ENCODE results near the gene GDF3. TPM values are rescaled to one million over a fixed set of nuclear protein-coding genes. Genes with fewer than 3 reads are reported as not detected.

GDF3 gene
- total RNA-seq, 4 donors from 2014 or later: not detected

GRCh38 chr12:7711133-7711532, 15.6 kb upstream of the GDF3 start, which contains the start of gene DPPA3:
Gene DPPA3, plus strand, starts transcription at chr12:7711433. Its CDS starts 138 bp downstream, at chr12:7711571.
- no peak for ATAC-seq
- TF ChIP-seq CTCF (IDR thresholded peaks at IDR 0.05 in 4 of 5, conservative IDR thresholded peaks at IDR 0.05 in 1 of 5) (no peak), POLR2A (IDR thresholded peaks at IDR 0.05) (no peak)
- H3K4me1 ChIP-seq: no peaks in the 10 kb centered on the region
- intact Hi-C loops (cut with DNase I; ENCODE audit: low total_unique reads): no loop called here
- no peaks in the 10 kb centered on the region for H3K9me3 ChIP-seq
- H3K27me3 ChIP-seq: no peaks in the 10 kb centered on the region
- H3K36me3 ChIP-seq: no peaks in the 10 kb centered on the region
- no peak within 1 kb of the TSS for H3K27ac ChIP-seq
- H3K4me3 ChIP-seq: no peak within 1 kb of the TSS
- no peak for DNase-seq
- in situ Hi-C loops (cut with MboI; ENCODE audit: low sequenced_read_pairs in 4 of 4): no loop called here

- Histone ChIP-seq H3K27ac (no peak overlapping the region), H3K36me3 (no peaks in the 10 kb centered on the region), H3K9me3 (no peaks in the 10 kb centered on the region), H3K4me1 (no peaks in the 10 kb centered on the region), H3K4me3 (no peak overlapping the region), H3K27me3 (no peaks in the 10 kb centered on the region)
- intact Hi-C loops (cut with DNase I; ENCODE audit: low total_unique reads): no loop called here
- no peak for ATAC-seq
- in situ Hi-C loops (cut with MboI; ENCODE audit: low sequenced_read_pairs in 4 of 4): no loop called here
- TF ChIP-seq CTCF (IDR thresholded peaks at IDR 0.05 in 4 of 5, conservative IDR thresholded peaks at IDR 0.05 in 1 of 5) (no peak), POLR2A (IDR thresholded peaks at IDR 0.05) (no peak)
- no peak for DNase-seq
Measured at GRCh38 chr12:7709969-7710675, 14.5 kb upstream of the GDF3 start.

- no peak for DNase-seq
- Histone ChIP-seq H3K36me3 (no peaks in the 10 kb centered on the region), H3K9me3 (no peaks in the 10 kb centered on the region), H3K27me3 (no peaks in the 10 kb centered on the region), H3K4me3 (no peak overlapping the region), H3K4me1 (no peaks in the 10 kb centered on the region), H3K27ac (no peak overlapping the region)
- in situ Hi-C loops (cut with MboI; ENCODE audit: low sequenced_read_pairs in 4 of 4) (no loop called here), intact Hi-C loops (cut with DNase I; ENCODE audit: low total_unique reads) (no loop called here)
- no peak for ATAC-seq
- no peak for TF ChIP-seq CTCF (IDR thresholded peaks at IDR 0.05 in 4 of 5, conservative IDR thresholded peaks at IDR 0.05 in 1 of 5)
- no peak for TF ChIP-seq POLR2A (IDR thresholded peaks at IDR 0.05)
Measured at GRCh38 chr12:7705846-7706245, 10.3 kb upstream of the GDF3 start.

- Histone ChIP-seq H3K4me1 (no peaks in the 10 kb centered on the region), H3K4me3 (no peak overlapping the region), H3K27ac (peak overlapping the region in 1 of 4 donors; percentile 18), H3K36me3 (no peaks in the 10 kb centered on the region), H3K27me3 (no peaks in the 10 kb centered on the region), H3K9me3 (no peaks in the 10 kb centered on the region)
- no peak for TF ChIP-seq CTCF (IDR thresholded peaks at IDR 0.05 in 4 of 5, conservative IDR thresholded peaks at IDR 0.05 in 1 of 5)
- TF ChIP-seq POLR2A (IDR thresholded peaks at IDR 0.05): no peak
- in situ Hi-C loops (cut with MboI; ENCODE audit: low sequenced_read_pairs in 4 of 4) (no loop called here), intact Hi-C loops (cut with DNase I; ENCODE audit: low total_unique reads) (no loop called here)
- DNase-seq (no peak), ATAC-seq (peak in 1 of 2 donors; percentile 33)
Measured at GRCh38 chr12:7695237-7695560, 376 bp downstream of the GDF3 start.

Measured in gastrocnemius medialis (tissue), 4 donors.